ENCODE data around the gene TTC39C.
A peak's percentile ranks its signal among the peaks of the same experiment; 100 is the strongest.

The TTC39C gene

DNA sequence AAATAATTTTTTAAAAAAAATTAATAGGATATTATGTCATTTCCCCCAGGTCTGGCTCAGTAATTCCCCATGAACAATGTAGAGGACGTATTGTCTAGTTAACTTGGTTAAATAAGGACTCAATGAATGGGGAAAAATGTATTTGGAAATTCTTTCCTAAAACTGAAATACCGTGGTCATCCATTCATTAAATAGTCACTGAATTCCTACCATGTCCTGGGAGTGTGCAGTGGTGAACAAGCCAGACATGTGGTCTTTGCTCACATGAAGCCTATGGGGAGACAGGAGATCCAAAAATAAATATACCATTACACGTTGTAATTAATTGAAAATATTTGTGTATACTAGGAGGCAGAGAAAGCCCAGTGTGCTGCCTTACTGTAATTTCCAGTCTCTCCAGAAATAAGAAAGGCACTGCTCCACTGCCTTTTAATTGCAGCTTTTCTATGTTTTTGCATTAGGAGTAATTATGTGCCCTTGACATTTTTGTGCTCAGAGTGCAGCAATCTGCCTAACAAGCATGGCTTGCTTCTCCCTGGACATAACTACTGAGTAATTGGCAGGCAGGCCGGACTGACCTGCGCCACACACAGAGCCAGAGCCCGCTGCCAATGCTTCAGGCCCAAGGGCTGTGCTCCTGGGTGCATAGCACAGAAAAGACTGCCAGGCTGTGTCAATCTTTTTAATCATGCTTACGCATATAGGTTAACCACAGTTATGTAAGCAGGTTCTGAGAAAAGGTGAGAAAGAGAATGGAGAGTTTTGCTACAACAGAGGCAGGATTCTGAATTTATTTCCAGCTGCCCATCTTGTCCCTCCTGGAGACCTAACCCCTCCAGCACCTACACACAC, 22.2 kb upstream of the TTC39C start:
- DNase-seq, result no peak

DNA sequence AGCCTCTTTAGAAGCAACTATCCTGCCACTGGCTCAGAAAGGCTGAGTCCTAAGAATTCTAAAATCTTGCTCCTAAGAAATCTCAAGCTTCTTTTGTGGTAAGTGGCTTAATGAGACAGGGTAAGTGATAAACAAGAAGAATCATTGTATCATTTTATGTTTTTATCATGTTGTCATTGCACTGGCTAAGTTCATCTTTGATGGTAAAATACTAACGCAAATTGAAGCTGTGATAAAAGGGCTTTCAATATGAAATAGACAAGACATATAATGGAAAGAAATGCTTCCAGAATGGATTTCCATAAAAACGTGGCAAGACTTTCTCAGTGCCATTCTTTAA, 21.6 kb upstream of the TTC39C start:
- DNase-seq, result no peak

DNA sequence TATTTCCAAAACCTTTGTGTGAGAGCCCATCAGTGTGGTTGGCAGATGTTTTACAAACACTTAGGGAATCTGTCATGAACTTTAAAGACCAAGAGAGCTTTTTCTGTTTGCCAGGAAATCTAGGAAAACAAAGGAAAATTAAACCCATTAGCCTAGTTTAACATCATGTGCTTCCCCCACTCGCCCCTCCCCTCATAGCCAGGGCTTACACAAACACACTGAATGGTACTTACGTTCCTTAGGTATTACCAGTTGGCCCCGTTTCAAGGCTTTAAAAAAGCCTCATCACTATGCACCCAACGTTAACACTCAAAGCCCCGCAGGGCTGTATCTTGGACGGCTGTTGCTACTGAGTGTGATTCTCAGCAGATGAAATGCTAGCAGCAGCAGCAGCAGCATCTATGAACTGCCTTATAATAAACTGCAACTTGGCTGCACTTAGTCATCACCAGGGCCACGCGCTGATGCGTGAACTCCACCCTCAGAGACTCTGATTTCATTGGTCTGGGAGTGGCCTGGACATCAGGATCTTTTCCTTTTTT, 20.1 kb upstream of the TTC39C start:
- no peak for DNase-seq

GRCh38 chr18:23995180-23995579, 19.4 kb upstream of the TTC39C start:
- no peak for DNase-seq

DNA sequence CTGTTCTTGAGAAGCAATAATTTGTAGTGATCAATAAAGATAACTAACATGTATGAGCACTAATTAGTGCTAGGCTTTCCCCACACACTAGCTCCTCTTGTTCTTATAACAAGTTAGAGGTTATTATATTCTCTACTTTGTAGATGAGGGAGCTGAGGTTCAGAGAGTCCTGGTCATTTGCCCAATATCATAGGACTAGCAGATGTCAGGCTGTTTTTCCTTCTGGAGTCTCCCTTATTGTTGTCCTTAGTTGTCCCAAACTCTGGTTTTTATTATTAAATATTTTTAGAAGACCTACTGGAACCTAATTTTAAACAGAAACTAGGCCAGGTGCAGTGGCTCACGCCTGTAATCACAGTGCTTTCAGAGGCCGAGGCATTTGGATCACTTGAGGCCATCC, 16.5 kb upstream of the TTC39C start:
- DNase-seq, result no peak

- no peak for DNase-seq
These were observed 15.7 kb upstream of the TTC39C start for GRCh38 chr18:23998820-23999219.

DNA sequence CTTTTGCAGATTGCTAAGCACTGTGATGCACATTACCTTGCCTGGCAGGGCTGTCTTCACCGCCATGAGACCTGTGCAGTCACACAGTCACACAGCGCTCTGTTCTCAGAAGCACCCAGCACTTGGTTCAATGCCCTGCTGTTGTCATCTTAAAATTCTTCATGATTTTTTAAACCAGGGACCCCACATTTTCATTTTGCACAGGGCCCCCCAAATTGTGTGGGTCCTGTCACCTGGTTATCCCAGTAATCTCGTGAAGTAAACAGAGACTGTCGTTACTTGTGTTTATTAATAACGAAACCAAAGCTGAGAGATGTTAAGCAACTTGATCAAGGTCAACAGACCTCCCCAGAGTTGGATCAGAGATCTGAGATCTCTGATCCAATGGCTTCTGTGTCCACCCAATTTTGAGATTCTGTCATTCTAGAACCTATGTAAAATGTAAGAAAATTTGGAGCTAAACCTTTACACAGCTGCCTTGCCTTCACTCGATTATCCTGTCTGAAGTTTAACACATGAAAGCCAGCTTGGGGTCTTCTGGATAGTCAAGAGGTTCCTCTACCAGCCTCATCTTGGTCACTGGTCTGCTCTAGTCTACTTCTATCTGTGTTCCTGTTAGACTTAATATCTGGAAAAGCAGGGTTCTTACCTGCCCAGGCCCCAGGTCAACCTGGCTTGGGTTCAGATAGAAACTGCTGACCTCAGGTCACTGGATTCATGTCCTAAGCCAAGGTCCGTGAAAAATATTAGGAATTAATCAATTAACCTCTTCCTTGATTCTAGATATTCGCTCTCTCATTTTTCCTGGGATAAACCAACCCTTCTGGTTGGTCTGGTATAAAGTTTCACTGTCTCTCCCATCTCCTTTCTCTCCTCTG, 13.7 kb upstream of the TTC39C start:
- no peak for DNase-seq

GRCh38 chr18:24002479-24002878, 12.1 kb upstream of the TTC39C start:
- peak; percentile 32 for DNase-seq

- DNase-seq, result no peak
These were observed 11.3 kb upstream of the TTC39C start for GRCh38 chr18:24003288-24003687.

DNA sequence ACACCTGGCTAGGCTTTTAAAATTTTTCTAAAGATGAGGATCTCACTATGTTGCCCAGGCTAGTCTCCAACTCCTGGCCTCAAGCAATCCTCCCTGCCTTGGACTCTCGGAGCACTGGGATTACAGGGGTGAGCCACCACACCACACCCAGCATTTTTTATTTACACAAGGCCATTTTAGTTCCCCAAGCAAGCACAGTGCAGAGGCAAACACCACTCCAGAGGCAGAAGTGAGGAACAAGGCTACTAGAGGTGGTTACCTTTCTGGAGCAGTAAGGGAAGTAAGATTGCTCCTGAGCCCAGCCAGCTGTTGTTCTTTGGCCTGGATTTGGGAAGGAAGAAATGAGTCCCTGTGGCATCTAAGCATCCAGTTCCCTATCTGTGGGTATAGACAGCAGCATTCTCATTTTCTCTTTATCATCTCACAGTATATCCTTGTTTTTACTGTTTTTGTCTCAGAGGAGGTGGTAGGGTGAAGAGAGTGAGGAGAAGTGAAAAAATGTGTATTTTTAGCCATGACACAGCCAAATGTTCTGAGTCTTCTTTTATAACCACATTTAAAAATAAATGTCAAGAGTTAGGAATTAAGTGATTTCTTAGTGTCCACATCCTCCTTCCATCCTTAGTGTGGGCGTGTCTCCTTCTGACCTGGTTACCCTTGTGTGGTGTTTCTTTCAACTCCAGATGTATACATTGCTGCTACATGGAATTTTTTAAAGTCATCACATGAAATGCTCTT, 10.5 kb upstream of the TTC39C start:
- DNase-seq, result peak; percentile 82

DNA sequence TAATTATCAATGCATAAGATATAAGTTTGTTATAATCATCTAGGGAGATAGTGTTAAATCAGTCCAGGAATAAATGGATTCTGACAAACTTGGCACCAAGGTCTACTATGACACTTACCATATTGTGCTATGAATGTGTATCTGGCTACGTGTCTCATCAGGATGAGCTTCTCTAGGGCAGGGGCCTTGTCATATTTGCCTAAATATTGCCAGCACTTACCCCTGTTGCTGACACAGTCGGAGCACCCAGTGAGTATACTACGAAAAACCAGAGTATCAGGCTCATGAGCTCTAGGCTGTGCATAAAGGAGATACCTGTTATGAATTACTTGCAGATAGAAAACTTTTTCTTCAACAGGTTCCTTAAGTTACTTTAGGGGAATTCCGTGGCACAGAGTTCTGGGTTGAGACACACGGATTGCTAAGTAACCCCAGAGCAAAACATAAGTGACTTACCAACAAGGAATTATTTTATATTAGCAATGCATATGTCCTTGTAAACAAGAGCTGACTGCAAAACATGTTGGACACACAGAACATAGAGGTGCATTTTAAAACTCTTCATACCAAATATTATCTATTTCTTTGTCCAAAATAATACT, 7.7 kb upstream of the TTC39C start:
- DNase-seq, result no peak

DNA sequence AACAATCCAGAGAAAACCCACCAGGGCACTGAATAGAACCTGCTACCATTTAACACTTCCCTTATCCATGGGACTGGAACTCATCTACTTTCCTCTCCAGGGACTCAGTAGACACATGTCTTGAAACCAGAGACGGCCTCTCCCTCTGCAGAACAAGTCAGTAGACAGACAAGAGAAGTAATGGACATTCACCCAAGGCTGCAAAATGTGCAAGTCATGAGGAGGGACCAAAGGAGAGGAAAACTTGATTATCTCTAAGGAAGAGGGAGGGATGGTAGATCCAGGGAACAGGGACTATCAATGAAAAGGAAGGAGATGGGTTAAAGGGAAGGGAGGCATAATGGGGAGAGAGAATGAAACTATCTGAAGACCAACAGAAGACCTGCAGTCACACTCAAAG, 5.3 kb upstream of the TTC39C start:
- no peak for DNase-seq

DNA sequence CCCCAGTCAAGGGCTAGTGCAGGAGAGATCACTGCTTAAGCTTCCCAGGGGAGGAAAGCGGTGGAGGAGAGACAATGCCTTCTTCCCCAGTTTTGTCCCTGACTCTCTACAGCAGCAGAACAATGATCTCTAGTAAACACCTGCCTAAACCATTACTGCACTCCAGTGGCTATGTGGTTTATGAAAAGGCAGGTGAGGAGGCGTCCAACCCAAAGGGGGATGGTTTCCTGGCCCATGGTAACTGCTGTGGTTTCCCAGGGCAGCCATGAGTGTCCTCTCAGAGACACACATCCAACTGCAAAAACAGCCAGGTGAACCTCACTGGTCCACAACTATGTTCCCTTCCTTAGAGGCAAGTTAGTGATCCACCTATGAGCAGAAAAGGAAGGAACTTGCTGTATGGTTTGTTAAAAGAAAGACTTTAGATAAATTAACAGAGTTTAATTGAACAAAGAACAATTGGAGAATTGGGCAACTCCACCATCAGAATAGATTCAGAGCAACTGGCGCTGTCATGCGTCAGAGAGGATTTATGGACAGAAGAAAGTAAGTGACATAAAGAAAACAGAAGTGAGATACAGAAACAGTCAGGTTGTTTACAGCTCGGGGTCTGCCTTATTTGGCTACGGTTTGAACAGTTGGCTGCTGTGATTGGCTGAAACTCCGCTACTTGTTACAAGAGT, 4.8 kb upstream of the TTC39C start:
- DNase-seq, result peak; percentile 65

DNA sequence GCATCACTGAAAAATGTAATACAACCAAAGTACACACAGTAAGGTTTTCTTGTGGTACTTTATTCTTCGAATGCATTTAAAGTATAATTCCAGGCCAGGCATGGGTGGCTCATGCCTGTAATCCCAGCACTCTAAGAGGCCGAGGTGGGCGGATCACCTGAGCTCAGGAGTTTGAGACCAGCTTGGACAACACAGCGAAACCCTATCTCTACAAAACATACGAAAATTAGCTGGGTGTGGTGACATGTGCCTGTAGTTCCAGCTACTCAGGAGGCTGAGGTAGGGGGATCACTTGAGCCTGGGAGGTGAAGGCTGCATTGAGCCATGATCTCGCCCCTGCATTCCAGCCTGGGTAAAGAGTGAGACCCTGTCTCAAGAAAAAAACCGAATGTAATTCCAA, 3.9 kb upstream of the TTC39C start:
- no peak for DNase-seq

GRCh38 chr18:24011123-24011917, 3.2 kb upstream of the TTC39C start:
- peak; percentile 28 for DNase-seq

DNA sequence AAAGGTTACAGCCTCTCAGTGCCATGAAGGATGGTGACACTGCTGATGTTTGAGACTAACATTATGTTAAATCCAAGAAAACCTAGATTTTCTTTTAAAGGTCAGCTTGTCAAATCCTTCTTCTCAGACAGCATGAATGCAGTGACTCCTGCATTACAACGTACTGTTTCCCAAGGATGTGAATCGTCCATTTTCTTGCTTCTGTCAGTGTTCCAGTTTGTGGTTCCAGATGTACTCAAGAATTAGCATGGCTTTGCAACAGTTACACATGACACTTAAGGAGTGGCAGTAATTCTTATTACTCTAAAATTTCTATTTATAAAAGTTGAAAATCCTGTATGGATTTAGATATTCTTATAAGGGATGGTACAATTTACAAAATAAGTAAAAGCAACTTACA, 1.5 kb upstream of the TTC39C start:
- peak; percentile 15 for DNase-seq

GRCh38 chr18:24014986-24015638, 558 bp downstream of the TTC39C start:
- peak; percentile 48 for DNase-seq

GRCh38 chr18:24015639-24016631, 1.4 kb downstream of the TTC39C start:
- DNase-seq, result no peak

DNA sequence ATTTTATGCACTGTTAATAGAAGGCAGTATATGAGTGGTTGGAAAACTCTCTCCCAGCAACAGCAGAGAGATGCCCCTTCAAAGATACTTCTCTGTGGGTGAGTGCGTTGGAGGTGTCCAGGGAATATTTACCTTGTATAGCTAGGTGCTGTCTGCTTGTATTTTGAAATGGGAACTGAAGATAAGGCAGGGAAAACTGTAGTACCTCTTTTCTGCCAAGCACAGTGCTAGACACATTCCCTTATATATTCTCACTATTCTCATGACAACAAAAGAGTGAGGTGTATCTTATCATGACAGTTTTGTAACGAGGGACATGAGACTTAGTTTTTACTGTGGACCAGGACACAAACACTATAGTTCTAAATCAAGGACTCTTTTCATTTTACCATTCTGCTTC, 2.1 kb downstream of the TTC39C start:
- DNase-seq, result no peak
